Thyroid gland (tissue), 4 donors: Measurements from ENCODE around the gene BRD3OS.

Source experiments
- CTCF ChIP-seq, 6 experiments: fragments of 200-600 bp in 3 of 6; fragments of 450-650 bp in 3 of 6; sonication (generic) in 3 of 6; IDR thresholded peaks; one replicate each; pipeline ENCODE4 v1.5.1; 2016 to 2019; ENCODE audit warnings: antibody characterized with exemption in 6 of 6, mild to moderate bottlenecking in 2 of 6, inconsistent platforms in 1 of 6, moderate library complexity in 1 of 6
- POLR2A ChIP-seq, 2 donors: fragments of 450-650 bp; IDR thresholded peaks; one replicate each; pipeline ENCODE4 v1.6.1; 2017; ENCODE audit warnings: antibody characterized with exemption in 2 of 2, mild to moderate bottlenecking in 2 of 2, moderate library complexity in 1 of 2

GRCh38 chr9:133977421-133978201 lies 47.7 kb upstream of the BRD3OS start:
- no peak for TF ChIP-seq CTCF (IDR thresholded peaks at IDR 0.05)
- TF ChIP-seq POLR2A (IDR thresholded peaks at IDR 0.05) = no peak
